ENCODE measurements around the gene SYT7.

Gene SYT7

DNA sequence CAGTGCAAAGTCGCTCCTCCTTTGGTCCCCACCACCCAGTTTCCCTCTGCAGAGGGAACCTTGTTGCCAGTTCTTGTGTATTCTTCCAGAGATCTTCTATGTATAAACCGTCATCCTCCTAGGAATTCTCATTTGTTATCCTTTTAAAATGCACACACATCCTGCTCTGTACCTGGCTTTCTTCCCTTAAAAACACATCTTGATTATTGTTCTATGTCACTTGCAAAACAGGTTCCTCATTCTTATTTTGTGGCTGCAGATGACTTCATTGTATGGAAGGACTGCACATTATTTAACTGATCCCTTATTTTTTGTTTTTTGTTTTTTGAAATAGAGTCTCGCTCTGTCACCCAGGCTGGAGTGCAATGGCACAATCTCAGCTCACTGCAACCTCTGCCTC lies 26.6 kb upstream of the SYT7 start:
- no peak overlapping the region for H3K9ac ChIP-seq (ENCODE audit: low read depth, low read length)
- peaks cover 41% of the 10 kb centered on the region for H3K4me1 ChIP-seq (ENCODE audit: control insufficient read depth, insufficient read depth, low read length)
- no peak overlapping the region for H3K4me2 ChIP-seq (ENCODE audit: low read length)
- H3K36me3 ChIP-seq (ENCODE audit: insufficient read depth, low read length): no peaks in the 10 kb centered on the region
- H3K9me3 ChIP-seq (replicated peaks; ENCODE audit: low read length): no peaks in the 10 kb centered on the region
- H3K27me3 ChIP-seq (ENCODE audit: control insufficient read depth, insufficient read depth, low read length): peaks cover 11% of the 10 kb centered on the region
- H3K4me3 ChIP-seq (ENCODE audit: low read length): no peak overlapping the region

DNA sequence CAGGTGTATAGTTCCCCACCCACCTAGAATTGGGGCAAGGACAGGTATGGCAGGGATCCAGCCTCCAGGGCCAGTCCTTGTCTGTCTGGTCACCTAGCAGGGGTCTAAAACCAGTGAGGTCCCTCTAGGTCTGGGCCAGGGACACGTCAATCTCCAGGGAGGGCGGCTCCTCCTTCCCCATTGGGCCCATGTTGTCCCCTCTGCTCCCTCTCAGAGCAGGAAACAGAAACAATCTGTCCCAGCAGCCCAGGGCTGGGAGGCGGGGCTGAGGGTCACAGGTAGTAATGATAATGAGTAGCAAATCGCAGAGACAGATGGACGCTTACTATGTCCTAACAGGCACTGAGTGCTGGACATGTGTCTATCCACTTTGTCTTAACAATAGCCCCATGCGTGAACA lies 22.8 kb upstream of the SYT7 start:
- peaks cover 42% of the 10 kb centered on the region for H3K4me1 ChIP-seq (ENCODE audit: control insufficient read depth, insufficient read depth, low read length)
- H3K9ac ChIP-seq (ENCODE audit: low read depth, low read length): no peak overlapping the region
- H3K4me2 ChIP-seq (ENCODE audit: low read length): peak overlapping the region; percentile 63
- no peaks in the 10 kb centered on the region for H3K36me3 ChIP-seq (ENCODE audit: insufficient read depth, low read length)
- H3K4me3 ChIP-seq (ENCODE audit: low read length): peak overlapping the region; percentile 5
- H3K27me3 ChIP-seq (ENCODE audit: control insufficient read depth, insufficient read depth, low read length): no peaks in the 10 kb centered on the region
- H3K9me3 ChIP-seq (replicated peaks; ENCODE audit: low read length): no peaks in the 10 kb centered on the region

DNA sequence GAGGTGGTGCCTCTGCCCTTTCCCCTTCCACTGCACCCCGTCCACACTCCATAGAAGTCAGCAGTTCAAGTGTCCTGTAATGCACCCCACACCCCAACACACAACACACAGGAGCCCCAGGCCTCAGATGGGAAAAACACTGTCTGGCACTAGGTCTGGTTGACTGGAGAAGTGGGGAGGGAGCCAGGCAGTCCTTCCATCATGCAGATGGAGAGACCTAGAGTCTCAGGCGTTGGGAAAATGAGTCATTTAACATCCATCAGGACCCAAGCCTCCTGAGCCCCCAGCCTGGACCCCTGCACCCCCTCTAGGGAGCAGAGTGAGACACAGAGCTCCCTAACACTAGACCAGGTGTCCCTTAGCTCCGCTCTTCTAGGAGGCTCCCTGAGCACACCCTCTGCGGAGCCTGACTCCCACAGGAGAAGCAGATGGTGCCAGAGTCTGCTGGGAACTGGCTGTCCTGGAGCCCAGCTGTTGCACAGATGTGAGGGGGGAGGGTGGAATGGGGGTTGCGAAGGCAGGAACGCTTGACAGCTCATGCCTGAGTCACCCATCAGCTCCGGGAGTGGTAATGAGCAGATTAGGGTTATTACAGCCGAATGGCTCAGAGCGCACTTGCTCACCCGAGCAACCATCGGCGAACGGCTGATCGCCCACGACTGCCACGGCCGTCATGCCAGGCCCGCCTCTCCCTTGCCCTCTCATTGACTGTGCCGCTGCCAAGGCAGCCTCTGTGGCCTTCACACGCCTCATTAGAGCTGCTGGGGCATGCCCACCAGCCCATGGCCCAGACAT lies 22.1 kb upstream of the SYT7 start:
- Histone ChIP-seq H3K27me3 (ENCODE audit: control insufficient read depth, insufficient read depth, low read length) (no peaks in the 10 kb centered on the region), H3K4me2 (ENCODE audit: low read length) (peak overlapping the region; percentile 63), H3K4me3 (ENCODE audit: low read length) (peak overlapping the region; percentile 5)

DNA sequence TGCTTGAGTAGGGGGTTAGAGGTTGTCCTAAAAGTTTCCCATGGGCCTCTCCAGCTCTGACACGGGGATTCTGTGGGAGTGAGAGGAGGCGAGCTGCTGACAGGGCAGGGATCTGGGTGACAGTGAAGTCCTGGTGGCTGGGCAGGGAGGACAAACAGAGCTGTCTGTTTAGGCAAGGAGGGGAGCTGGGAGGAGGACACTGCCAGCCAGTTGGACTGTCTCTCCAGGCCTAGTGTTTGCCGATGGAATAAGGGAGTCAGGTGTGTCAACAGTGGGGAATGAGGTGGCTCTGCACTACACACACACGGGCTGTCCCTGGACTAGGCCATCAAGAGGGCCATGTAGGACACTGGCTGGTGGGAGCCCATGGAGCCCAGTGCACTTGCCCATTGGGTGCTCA lies 20.6 kb upstream of the SYT7 start:
- Histone ChIP-seq H3K4me1 (ENCODE audit: control insufficient read depth, insufficient read depth, low read length) (peaks cover 44% of the 10 kb centered on the region), H3K36me3 (ENCODE audit: insufficient read depth, low read length) (no peaks in the 10 kb centered on the region), H3K9ac (ENCODE audit: low read depth, low read length) (no peak overlapping the region), H3K9me3 (replicated peaks; ENCODE audit: low read length) (no peaks in the 10 kb centered on the region), H3K4me2 (ENCODE audit: low read length) (no peak overlapping the region), H3K27me3 (ENCODE audit: control insufficient read depth, insufficient read depth, low read length) (no peaks in the 10 kb centered on the region), H3K4me3 (ENCODE audit: low read length) (no peak overlapping the region)

More for the DNA sequence above, 22.1 kb upstream of the SYT7 start:
- Histone ChIP-seq H3K4me1 (ENCODE audit: control insufficient read depth, insufficient read depth, low read length) (peaks cover 44% of the 10 kb centered on the region), H3K9ac (ENCODE audit: low read depth, low read length) (no peak overlapping the region), H3K36me3 (ENCODE audit: insufficient read depth, low read length) (no peaks in the 10 kb centered on the region), H3K9me3 (replicated peaks; ENCODE audit: low read length) (no peaks in the 10 kb centered on the region)

DNA sequence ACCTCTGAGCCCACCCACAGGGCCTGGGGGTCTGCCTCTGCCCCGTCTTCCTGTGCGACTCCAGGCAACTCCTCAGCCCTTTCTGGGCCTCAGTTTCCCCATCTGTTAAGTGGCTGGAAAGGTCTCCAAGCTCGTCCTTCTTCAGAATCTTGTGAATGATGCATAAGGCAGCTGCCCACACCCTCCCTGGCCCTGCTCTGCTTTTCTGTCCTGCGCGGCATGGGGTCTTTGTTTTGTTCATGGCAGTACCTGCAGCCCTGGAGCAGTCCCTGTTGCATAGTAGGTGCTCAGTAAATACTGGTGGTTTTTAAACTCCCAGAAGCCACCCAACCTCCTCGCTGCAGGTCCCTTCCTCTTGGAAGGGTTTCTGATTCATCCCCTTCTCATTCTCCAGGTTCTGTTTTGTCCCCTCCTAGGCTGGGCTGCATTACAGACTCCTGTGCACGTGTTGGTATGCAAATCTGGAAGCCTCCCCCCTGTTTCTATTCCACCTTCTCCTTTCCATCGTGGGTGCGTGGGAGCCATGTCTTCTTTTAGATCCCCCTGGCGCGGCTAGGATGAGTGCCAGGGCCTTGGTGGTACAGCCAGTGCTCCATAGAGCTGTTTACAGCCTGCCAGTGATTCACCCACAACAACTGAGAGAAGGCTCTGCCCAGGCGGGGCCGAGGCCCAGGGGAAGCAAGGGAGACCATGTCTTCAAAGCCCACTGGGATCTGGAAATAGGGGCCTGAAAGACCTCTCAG lies 19.3 kb upstream of the SYT7 start:
- no peaks in the 10 kb centered on the region for H3K9me3 ChIP-seq (replicated peaks; ENCODE audit: low read length)
- peaks cover 51% of the 10 kb centered on the region for H3K4me1 ChIP-seq (ENCODE audit: control insufficient read depth, insufficient read depth, low read length)
- H3K36me3 ChIP-seq (ENCODE audit: insufficient read depth, low read length): no peaks in the 10 kb centered on the region
- H3K4me2 ChIP-seq (ENCODE audit: low read length): peak overlapping the region; percentile 68
- H3K27me3 ChIP-seq (ENCODE audit: control insufficient read depth, insufficient read depth, low read length): no peaks in the 10 kb centered on the region
- H3K4me3 ChIP-seq (ENCODE audit: low read length): peak overlapping the region; percentile 17
- H3K9ac ChIP-seq (ENCODE audit: low read depth, low read length): peak overlapping the region; percentile 25

DNA sequence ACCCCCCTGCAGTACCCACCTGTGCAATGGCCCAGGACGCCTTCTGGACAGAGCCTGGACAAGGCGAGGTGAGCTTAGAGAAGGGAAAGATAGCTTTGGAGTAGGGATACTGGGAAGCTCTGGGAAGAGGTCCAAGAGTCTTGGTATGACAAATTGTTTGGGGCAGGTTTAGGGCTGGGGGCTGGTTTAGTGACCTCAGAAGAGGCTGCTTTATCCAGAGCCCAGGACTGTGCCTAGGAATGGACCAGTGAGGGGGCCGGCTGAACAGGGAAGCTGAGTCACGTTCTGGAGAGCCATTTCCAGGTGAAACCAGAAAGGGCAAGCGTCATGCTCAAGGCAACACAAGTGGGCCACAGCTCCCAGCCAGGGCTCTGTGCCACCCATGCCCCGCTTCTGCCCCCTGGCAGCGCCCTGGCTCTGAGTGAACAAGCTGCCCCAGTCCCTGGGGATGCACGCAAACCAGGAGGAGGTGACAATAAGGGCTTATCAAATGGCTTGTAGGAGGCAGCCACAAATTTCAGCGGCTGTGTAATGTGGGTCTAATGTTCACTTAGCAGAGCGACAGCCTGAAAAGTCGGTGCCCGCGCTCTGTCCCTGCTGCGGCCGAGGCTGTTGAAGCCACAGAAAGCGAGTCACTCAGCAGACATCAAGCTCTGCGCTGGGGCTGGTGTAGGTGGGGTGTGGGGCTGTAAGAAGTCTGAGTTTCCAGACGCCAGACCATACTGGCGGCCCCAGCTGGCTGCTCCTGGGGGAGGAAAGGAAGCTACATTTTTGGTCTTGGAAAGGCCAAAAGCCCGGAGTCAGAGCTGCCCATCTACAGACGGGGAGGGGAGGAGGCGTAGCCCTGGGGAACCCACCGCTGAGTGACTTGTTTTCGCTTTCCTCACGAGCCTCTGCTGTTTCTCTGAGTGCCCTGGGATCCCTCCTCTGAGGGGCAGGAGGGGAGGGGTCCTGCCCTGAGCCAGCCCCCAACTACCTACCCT lies 18.3 kb upstream of the SYT7 start:
- H3K36me3 ChIP-seq (ENCODE audit: insufficient read depth, low read length): no peaks in the 10 kb centered on the region
- H3K9me3 ChIP-seq (replicated peaks; ENCODE audit: low read length): no peaks in the 10 kb centered on the region
- peaks cover 2% of the 10 kb centered on the region for H3K27me3 ChIP-seq (ENCODE audit: control insufficient read depth, insufficient read depth, low read length)
- peak overlapping the region; percentile 68 for H3K4me2 ChIP-seq (ENCODE audit: low read length)
- H3K4me1 ChIP-seq (ENCODE audit: control insufficient read depth, insufficient read depth, low read length): peaks cover 60% of the 10 kb centered on the region
- peak overlapping the region; percentile 25 for H3K9ac ChIP-seq (ENCODE audit: low read depth, low read length)
- H3K4me3 ChIP-seq (ENCODE audit: low read length): peak overlapping the region; percentile 17

DNA sequence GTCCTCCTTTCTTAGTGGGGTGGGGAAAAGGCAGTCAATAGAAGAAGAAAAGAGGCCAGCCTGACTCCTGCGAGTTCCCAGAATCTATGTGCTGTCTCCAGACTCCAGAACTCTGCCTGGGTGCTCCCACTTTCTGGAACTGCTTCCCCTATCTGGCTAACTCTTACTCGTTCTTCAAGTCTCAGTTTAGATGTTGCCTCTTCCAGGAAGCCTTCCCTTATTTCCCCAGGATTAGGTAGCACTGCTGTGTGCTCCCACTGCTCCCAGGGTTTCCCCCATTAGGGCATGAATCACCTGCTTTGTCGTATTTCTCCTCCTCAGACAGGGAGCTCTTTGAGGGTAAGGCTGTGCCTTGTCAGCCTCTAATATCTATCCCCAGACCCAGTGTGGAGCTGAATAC lies 17.5 kb upstream of the SYT7 start:
- Histone ChIP-seq H3K36me3 (ENCODE audit: insufficient read depth, low read length) (no peaks in the 10 kb centered on the region), H3K4me2 (ENCODE audit: low read length) (no peak overlapping the region), H3K9me3 (replicated peaks; ENCODE audit: low read length) (no peaks in the 10 kb centered on the region), H3K4me1 (ENCODE audit: control insufficient read depth, insufficient read depth, low read length) (peaks cover 54% of the 10 kb centered on the region), H3K27me3 (ENCODE audit: control insufficient read depth, insufficient read depth, low read length) (peaks cover 3% of the 10 kb centered on the region), H3K4me3 (ENCODE audit: low read length) (no peak overlapping the region), H3K9ac (ENCODE audit: low read depth, low read length) (no peak overlapping the region)

DNA sequence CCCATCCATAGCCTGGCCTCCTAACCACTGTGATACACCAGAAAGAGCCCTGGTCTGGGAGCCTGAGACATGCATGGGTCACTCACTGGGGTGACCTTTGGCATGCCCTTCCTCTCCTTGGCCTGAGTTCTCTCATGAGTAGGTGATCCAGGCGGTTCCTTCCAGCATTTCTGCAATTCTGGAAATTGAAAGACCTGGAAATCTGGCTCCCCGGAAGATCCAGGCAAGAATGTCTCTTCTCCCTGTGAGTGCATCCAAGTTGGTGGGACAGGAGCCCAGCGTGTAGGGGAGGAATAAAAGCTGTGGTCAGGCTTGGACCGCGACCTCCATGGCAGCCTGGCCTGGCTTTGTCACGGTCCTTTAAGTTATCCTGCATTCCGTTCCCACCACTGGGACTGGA lies 16.1 kb upstream of the SYT7 start:
- no peaks in the 10 kb centered on the region for H3K9me3 ChIP-seq (replicated peaks; ENCODE audit: low read length)
- H3K4me2 ChIP-seq (ENCODE audit: low read length): no peak overlapping the region
- H3K9ac ChIP-seq (ENCODE audit: low read depth, low read length): no peak overlapping the region
- H3K4me1 ChIP-seq (ENCODE audit: control insufficient read depth, insufficient read depth, low read length): peaks cover 42% of the 10 kb centered on the region
- peaks cover 3% of the 10 kb centered on the region for H3K27me3 ChIP-seq (ENCODE audit: control insufficient read depth, insufficient read depth, low read length)
- H3K4me3 ChIP-seq (ENCODE audit: low read length): no peak overlapping the region
- H3K36me3 ChIP-seq (ENCODE audit: insufficient read depth, low read length): no peaks in the 10 kb centered on the region

DNA sequence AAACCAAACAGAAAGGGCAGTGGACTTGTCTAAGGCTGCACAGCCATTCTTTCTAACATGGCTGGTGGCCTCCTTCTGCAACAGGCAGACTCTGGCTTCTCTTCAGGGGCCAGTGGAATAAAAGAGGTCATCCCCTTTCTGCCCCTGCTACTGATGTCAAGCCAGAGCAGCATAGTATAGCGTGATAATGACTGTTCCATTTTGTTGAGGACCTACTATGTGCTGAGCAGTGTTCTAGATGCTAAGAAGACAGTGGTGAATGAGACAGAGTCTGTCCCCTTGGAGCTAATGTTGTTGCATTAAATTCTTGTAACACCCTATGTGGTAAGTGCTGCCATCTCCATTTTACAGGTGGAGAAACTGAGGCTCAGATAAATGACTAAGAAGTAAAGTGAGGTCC lies 15.7 kb upstream of the SYT7 start:
- no peak overlapping the region for H3K4me2 ChIP-seq (ENCODE audit: low read length)
- H3K36me3 ChIP-seq (ENCODE audit: insufficient read depth, low read length): no peaks in the 10 kb centered on the region
- no peak overlapping the region for H3K4me3 ChIP-seq (ENCODE audit: low read length)
- peaks cover 42% of the 10 kb centered on the region for H3K4me1 ChIP-seq (ENCODE audit: control insufficient read depth, insufficient read depth, low read length)
- H3K9me3 ChIP-seq (replicated peaks; ENCODE audit: low read length): no peaks in the 10 kb centered on the region
- H3K27me3 ChIP-seq (ENCODE audit: control insufficient read depth, insufficient read depth, low read length): peaks cover 6% of the 10 kb centered on the region
- no peak overlapping the region for H3K9ac ChIP-seq (ENCODE audit: low read depth, low read length)

DNA sequence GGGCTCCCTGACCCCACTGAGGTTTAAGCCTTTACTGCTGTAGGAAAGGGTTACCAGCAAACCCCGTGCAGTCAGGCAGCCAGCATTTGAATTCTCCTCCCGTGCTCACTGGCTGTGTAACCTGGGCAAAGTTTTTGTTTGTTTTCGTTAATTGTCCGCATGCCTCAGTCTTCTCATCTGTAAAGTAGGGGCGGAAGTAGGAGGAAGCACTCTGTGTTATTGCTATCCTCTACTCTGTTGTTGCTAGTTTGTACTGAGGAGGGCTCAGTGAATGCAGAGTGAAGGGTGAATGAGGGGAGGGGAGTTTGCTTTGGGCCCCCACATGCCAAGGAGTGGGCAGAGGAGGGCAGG lies 14.0 kb upstream of the SYT7 start:
- H3K27me3 ChIP-seq (ENCODE audit: control insufficient read depth, insufficient read depth, low read length): peaks cover 16% of the 10 kb centered on the region
- H3K4me3 ChIP-seq (ENCODE audit: low read length): no peak overlapping the region
- no peaks in the 10 kb centered on the region for H3K36me3 ChIP-seq (ENCODE audit: insufficient read depth, low read length)
- H3K9me3 ChIP-seq (replicated peaks; ENCODE audit: low read length): no peaks in the 10 kb centered on the region
- no peak overlapping the region for H3K4me2 ChIP-seq (ENCODE audit: low read length)
- H3K9ac ChIP-seq (ENCODE audit: low read depth, low read length): no peak overlapping the region
- peaks cover 31% of the 10 kb centered on the region for H3K4me1 ChIP-seq (ENCODE audit: control insufficient read depth, insufficient read depth, low read length)

DNA sequence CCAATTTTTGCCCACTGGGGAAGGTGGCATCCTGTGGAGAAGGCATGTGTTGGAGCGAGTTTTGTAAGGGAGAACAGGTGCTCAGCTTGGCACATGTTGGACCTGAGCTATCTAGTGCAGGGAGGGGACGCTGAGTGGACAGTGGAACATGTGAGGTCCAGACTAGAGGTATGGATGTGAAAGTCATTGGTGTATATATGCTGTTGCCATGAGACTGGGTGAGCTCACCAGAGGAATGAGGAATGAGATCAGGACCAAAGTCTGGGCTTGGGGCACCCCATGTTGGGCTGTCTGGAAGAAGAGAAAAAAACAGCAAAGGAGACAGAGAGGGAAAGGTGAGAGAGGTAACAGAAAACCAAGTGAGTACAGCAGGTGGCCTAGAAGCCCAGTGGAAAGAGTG lies 12.3 kb upstream of the SYT7 start:
- no peaks in the 10 kb centered on the region for H3K9me3 ChIP-seq (replicated peaks; ENCODE audit: low read length)
- no peak overlapping the region for H3K9ac ChIP-seq (ENCODE audit: low read depth, low read length)
- H3K4me3 ChIP-seq (ENCODE audit: low read length): no peak overlapping the region
- H3K27me3 ChIP-seq (ENCODE audit: control insufficient read depth, insufficient read depth, low read length): peaks cover 30% of the 10 kb centered on the region
- H3K4me1 ChIP-seq (ENCODE audit: control insufficient read depth, insufficient read depth, low read length): peaks cover 25% of the 10 kb centered on the region
- no peaks in the 10 kb centered on the region for H3K36me3 ChIP-seq (ENCODE audit: insufficient read depth, low read length)
- H3K4me2 ChIP-seq (ENCODE audit: low read length): no peak overlapping the region
